NCI-H226 (cell line): ENCODE measurements around the gene ARMC9.
"Not testable (repeated sequence)": the region's sequence is repeated elsewhere in the genome, so short reads cannot be mapped to it uniquely, and the experiment has no call there.

Experiments used
- DNase-seq: peaks from one replicate; pipeline ENCODE4 v3.0.0-alpha.2; 2015

ARMC9 gene, protein sequence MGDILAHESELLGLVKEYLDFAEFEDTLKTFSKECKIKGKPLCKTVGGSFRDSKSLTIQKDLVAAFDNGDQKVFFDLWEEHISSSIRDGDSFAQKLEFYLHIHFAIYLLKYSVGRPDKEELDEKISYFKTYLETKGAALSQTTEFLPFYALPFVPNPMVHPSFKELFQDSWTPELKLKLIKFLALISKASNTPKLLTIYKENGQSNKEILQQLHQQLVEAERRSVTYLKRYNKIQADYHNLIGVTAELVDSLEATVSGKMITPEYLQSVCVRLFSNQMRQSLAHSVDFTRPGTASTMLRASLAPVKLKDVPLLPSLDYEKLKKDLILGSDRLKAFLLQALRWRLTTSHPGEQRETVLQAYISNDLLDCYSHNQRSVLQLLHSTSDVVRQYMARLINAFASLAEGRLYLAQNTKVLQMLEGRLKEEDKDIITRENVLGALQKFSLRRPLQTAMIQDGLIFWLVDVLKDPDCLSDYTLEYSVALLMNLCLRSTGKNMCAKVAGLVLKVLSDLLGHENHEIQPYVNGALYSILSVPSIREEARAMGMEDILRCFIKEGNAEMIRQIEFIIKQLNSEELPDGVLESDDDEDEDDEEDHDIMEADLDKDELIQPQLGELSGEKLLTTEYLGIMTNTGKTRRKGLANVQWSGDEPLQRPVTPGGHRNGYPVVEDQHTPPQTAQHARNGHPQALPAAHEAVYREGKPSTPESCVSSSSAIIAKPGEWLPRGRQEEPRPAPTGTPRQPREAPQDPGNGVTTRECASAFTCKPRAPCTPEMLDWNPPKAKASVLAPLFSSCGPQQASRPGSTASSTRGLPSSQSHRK

GRCh38 chr2:231198291-231199173 is at the start of gene ARMC9:
ARMC9 (plus strand) TSS chr2:231198631; CDS start chr2:231206239, 7,608 bp downstream.
- peak; percentile 79 for DNase-seq

- DNase-seq, result peak; percentile 58
Observed at GRCh38 chr2:231152800-231153557, 45.5 kb upstream of the ARMC9 start.

GRCh38 chr2:231159306-231159705 is 39.1 kb upstream of the ARMC9 start:
- no peak for DNase-seq

DNA sequence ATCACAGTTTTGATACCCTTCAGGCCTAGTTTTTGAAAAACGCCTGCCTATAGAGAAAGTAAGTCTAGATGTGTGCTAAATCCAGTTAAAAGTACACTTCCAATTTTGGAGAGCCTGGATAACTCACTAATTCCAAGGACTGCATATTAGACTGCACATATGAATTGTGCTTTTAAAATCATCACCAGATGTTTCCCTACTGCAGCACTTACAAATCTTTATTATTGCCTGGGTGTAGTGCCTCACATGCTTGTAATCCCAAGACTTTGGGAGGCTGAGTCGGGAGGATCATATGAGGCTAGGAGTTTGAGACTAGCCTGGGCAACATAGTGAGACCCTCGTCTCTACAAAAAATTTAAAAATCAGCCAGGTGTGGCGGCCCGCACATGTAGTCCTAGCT is 37.7 kb upstream of the ARMC9 start:
- DNase-seq, result no peak

DNA sequence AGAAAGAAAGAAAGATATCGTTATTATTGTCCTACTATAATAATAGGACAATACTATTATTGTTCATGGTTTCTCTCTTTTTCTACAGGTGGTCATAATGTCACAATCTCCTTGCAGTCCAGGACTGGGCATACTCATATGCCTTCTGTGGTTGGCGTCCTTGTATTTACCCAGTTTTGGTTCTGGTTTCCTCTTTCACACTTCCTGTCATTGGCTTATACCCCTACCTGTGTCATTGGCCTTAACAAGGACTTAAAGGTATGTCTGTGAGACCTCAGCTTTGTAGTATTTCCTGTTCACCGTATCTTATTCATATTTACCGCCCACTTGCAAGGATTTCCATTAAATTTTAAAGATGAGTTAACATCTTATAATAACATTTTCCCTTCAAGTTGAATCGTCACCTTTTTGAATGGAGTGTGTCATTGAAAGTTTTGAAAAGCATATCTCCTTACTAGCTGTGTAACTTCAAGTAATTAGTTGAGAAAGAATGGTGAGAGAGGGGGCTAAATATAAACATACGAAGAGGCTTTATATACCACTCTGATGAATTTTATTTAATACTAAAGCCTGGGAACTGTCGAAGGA is 37.1 kb upstream of the ARMC9 start:
- DNase-seq, result no peak

DNA sequence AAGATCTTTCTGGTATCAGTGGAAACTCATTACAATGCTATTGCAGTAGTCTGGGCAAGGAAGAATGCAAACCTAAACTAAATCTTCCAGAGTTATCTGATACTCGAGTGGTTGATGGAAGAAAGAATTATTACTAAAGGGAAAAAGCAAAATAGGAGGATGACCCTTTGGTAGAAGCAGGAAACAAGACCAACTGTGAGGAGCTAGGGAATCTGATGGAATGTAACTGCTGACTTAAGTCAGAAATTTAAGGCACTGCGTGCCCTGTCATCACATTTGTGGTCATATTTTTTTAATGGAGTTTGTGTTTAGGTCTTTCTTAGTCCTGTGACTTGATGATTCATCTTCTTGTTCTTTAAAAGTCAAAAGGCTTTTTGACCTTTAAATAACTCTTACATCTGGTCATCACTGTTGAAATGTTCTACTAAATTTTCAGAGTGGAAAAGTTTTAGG is 36.5 kb upstream of the ARMC9 start:
- DNase-seq, result peak; percentile 94

DNA sequence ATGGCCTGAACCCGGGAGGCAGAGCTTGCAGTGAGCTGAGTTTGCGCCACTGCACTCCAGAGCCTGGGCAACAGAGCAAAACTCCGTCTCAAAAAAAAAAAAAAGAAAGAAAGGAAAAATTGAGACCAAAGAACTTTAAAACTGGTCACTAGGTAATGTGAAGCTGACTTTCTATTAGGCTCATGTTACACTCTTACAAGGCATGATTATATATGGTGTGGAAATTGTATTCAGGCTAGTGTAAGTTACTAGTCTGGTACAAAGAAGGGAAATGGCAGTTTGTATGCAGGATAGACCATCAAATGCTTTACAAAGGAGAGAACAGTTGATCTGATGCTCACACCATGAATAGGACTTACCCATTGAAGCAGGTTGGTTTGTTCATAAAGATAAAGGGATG is 35.4 kb upstream of the ARMC9 start:
- no peak for DNase-seq

DNA sequence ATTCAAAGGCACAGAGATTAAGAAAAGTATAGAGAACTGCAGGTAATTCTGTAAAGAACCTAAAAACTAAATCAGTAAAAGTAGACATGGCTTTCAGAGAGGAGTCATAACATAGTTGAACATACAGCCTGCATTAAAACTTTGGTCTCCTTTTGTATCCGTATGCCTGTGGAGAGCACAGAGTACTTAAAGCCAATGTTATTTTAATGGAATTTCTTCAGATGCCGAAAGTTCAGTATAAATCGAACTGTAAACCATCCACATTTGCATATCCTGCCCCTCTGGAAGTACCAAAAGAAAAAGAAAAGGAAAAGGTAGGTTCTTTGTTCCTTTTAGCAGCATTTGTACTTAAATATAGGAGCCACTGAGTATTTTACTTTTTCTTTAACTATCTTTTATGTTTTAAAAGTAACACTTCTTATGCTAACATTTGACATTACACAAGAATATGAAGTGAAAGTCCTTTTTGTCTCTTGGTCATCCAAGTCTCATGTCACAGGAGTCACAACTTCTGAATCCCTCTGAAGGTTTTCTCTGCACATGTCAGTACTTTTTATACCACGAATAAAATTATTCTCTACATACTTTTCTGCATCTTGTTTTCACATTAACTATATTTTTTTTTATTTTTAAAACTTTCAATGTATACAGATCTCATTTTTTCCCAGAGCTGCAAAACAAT is 34.9 kb upstream of the ARMC9 start:
- DNase-seq, result no peak

DNA sequence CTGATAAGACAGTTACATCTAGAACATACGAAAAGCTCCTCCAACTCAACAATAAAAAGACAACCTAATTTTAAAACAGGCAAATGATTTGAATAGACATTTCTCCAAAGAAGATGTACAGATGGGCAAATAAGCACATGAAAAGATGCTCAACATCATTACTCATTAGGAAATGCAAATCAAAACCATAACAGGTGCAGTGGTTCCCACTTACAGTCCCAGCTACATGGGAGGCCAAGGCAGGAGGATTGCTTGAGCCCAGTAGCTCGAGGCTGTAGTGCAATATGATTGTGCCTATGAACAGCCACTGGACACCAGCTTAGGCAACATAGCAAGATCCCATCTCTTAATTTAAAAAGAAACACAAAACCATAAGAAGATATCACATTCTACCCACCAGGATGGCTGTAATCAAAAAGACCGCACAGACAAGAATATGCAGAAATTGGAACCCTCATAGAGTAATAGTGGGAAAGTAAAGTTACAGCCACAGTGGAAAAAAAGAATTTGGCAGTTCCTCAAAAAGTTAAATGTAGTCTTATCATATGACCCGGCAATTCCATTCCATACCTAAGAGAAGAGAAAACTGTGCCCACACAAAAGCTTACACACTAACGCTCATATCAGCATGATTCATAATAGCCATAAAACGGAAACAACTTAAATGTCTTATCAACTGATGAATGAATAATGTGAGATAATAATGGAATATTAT is 30.5 kb upstream of the ARMC9 start:
- DNase-seq, result peak; percentile 93

- no peak for DNase-seq
Observed at GRCh38 chr2:231168460-231169139, 29.8 kb upstream of the ARMC9 start.

DNA sequence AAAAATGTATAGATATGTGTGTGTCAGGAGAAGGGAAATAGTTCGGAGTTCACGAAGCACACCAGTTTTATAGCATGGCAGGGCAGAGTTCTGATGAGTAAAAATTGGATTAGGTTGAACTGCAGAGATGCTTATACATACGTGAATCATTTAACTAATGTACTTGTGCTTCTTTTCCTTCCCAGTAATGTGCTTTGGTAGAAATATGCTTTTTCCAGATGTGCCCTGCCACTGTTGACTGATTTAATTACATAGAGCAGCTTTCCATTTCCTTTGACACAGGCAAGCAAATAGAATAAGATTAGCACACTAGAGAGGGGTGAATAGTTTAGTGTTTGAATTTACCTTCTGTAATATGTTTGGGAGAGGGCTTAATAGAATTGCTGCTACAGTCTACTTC is 28.9 kb upstream of the ARMC9 start:
- DNase-seq, result no peak

DNA sequence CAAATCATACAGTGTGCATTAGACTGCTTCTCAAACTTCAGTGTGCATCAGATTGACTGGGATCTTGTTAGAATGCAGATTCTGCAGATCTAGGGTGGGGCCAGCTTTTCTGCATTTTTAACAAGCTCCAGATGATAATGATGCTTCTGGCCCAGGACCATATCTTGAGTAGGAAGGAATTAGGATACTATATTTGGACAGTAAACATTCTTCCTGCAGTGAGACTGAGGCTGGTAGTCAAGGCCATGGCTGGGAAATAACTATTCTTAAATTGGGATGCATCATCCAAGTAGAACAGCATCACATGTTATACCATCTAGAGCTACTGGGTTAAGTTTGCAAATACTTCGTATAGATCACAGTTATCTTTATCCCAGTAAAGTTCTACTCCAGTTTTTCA is 28.4 kb upstream of the ARMC9 start:
- DNase-seq, result no peak

DNA sequence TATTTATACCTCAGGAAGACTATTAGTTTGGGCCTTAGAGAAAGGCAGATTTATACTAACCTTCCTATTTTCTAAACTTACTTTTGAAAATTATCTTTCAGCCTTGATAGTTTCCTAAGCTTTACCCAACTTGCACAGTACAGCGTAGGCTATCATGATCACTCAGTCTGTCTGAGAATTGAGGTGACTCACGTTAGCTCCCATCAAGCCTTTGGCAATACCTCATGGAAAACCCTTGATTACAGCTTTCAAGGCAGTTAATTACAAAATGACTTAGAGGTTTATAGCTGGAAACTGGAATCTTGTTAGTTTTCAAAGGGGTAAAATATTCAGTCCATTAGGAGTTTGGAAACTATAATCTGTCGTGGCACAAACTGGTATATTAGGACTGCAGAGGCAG is 26.4 kb upstream of the ARMC9 start:
- DNase-seq, result no peak

DNA sequence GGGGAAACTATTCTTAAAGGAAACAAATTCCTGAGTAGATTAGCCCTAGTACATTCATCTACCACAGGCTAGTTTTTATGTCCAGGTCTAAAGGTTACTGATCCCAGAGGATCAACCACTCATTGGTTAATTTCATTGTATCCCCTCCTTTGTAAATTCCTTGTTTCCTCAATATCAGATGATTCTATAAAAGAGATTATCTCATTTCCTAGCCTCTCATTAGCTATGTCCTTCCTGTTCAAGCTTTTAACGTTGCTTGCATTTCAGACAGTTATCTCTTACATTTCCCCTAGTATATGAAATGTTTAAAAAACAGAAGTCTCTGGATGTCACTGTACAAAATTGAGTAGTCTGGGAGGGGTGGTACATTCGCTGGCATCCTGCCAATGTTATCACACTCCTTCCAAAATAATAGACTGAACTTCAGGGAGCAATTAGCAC is 24.2 kb upstream of the ARMC9 start:
- no peak for DNase-seq

DNA sequence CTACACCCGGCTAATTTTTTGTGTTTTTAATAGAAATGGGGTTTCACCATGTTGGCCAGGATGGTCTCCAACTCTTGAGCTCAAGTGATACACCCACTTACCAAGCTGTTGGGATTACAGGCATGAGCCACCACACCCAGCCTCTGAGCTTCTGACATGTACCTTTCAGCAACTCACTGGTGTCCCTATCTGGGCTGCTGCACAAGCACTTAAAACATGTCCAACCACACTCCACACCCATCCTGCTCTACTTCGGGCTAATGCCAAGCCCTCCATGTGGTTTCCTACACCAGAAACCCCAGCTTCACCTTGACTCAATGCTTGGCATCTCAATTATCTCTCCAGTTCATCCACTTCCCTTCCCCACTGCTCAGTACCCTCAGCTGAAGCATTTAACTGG is 22.4 kb upstream of the ARMC9 start:
- DNase-seq, result no peak

DNA sequence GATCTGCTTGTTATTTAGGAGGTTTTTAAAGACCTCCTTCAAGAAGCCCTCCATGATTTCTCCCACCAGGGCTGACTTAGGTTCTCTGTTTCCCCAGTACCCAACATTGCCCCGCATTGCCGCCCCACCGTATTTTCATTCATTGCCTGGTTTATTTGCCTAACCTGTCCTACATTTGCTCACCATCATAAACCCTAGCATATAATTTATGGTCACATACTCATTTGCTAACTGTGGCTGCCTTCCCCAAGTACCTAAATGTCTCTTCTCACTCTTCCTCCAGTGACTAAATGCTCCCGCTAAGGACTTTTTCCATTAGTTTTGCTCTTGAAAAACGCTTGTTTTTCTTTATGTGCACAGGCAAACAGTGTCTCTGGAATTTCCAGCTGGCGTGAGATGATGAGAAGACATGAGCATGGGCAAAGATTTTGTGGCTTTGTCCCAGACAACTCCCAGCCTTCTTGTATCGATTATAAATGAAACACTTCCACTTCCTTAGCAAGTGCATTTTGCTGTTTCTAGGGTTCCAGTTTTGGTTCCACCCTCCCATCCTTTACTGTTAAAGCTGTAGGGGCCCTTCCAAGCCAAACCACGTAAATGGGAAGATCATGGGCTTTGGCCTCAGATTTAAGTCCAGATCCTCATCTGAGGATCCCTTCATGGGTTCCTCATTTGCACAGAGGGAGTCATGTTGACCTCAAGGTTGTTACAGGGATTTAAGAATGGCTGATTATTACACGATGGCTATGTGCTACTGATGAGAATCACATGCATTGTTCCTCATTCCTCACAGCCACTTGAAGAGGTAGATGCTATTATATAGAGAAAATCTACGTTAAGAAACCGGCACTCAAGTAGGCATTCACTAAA is 21.0 kb upstream of the ARMC9 start:
- no peak for DNase-seq

DNA sequence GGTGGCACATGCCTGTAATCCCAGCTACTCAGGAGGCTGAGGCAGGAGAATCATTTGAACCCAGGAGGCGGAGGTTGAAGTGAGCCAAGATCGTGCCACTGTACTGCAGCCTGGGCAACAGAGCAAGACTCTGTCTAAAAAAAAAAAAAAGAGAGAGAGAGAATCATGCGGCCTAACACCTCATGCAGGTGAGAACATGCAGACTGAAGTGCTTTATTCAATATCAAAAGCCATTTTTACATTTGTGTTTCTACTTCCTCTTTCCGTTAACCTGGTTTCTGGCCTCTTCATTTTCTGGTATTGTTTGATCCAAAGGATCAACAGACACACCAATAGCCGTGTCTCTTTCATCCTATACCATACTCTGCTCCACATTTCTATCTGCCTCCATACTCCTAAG is 19.6 kb upstream of the ARMC9 start:
- not testable (repeated sequence) for DNase-seq

- no peak for DNase-seq
Observed at GRCh38 chr2:231181860-231182512, 16.4 kb upstream of the ARMC9 start.
